ENCODE data around the gene BSND.
A peak's percentile ranks its signal among the peaks of the same experiment; 100 is the strongest.

Gene BSND

GRCh38 chr1:54995835-54996234 lies 2.9 kb upstream of the BSND start:
- TF ChIP-seq, protein P1, sequence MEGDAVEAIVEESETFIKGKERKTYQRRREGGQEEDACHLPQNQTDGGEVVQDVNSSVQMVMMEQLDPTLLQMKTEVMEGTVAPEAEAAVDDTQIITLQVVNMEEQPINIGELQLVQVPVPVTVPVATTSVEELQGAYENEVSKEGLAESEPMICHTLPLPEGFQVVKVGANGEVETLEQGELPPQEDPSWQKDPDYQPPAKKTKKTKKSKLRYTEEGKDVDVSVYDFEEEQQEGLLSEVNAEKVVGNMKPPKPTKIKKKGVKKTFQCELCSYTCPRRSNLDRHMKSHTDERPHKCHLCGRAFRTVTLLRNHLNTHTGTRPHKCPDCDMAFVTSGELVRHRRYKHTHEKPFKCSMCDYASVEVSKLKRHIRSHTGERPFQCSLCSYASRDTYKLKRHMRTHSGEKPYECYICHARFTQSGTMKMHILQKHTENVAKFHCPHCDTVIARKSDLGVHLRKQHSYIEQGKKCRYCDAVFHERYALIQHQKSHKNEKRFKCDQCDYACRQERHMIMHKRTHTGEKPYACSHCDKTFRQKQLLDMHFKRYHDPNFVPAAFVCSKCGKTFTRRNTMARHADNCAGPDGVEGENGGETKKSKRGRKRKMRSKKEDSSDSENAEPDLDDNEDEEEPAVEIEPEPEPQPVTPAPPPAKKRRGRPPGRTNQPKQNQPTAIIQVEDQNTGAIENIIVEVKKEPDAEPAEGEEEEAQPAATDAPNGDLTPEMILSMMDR (conservative IDR thresholded peaks at IDR 0.05; ENCODE audit: control insufficient read depth, insufficient read depth, low read depth, low read length) = no peak
- H3K4me3 ChIP-seq (ENCODE audit: control insufficient read depth, low read depth, low read length) = no peak overlapping the region
- no peak for DNase-seq (ENCODE audit: low read depth)

DNA sequence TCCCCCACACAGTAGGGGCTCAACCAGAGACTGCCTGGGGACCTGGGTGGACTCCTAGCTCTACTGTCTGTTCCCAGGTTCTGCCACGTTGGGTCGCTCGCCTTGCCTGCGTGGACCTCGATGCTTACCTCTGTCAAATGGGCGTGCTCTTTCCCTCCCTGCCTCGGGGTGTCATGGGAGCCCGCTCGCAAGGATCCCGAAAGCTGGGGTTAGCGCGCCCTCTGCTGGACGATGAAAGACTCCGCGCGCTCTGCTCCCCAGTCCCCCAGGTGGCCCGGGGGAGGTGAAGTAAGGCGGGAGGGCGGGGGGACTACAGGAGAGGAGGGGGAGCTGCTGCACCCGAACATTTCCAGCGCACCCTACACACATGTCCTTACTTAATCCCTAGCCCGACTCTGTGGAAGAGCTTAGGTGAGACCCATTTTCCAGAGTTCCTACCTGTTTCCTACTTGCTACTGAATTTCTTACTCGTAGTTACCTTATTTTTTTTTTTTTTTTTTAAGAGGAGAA lies 2.3 kb upstream of the BSND start:
- peak; percentile 62 for DNase-seq (ENCODE audit: low read depth)
- H3K4me3 ChIP-seq (ENCODE audit: control insufficient read depth, low read depth, low read length) = no peak overlapping the region
- TF ChIP-seq, protein P1 (conservative IDR thresholded peaks at IDR 0.05; ENCODE audit: control insufficient read depth, insufficient read depth, low read depth, low read length) = peak; percentile 66

GRCh38 chr1:54996869-54997710 lies 1.6 kb upstream of the BSND start:
- no peak for DNase-seq (ENCODE audit: low read depth)
- TF ChIP-seq, protein P1 (conservative IDR thresholded peaks at IDR 0.05; ENCODE audit: control insufficient read depth, insufficient read depth, low read depth, low read length) = no peak
- H3K4me3 ChIP-seq (ENCODE audit: control insufficient read depth, low read depth, low read length) = no peak overlapping the region

DNA sequence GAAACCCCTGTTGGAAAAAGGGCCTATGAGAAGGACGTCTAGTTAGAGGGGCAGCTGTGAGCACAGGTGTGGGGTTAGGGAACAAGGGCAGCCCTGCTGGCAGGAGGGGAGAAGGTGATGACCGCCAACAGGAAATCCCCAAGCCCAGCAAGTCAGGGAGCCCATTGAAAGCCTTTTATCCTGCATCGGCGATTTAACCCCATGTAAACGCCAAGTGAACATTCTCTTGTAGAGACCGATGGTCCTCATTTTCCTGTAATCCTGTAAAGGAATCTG lies 1.1 kb upstream of the BSND start:
- H3K4me3 ChIP-seq (ENCODE audit: control insufficient read depth, low read depth, low read length) = no peak overlapping the region
- TF ChIP-seq, protein P1 (conservative IDR thresholded peaks at IDR 0.05; ENCODE audit: control insufficient read depth, insufficient read depth, low read depth, low read length) = no peak
- no peak for DNase-seq (ENCODE audit: low read depth)

GRCh38 chr1:54998100-54998499 lies 633 bp upstream of the BSND start:
- DNase-seq (ENCODE audit: low read depth) = no peak
- no peak overlapping the region for H3K4me3 ChIP-seq (ENCODE audit: control insufficient read depth, low read depth, low read length)
- TF ChIP-seq, protein P1 (conservative IDR thresholded peaks at IDR 0.05; ENCODE audit: control insufficient read depth, insufficient read depth, low read depth, low read length) = no peak

DNA sequence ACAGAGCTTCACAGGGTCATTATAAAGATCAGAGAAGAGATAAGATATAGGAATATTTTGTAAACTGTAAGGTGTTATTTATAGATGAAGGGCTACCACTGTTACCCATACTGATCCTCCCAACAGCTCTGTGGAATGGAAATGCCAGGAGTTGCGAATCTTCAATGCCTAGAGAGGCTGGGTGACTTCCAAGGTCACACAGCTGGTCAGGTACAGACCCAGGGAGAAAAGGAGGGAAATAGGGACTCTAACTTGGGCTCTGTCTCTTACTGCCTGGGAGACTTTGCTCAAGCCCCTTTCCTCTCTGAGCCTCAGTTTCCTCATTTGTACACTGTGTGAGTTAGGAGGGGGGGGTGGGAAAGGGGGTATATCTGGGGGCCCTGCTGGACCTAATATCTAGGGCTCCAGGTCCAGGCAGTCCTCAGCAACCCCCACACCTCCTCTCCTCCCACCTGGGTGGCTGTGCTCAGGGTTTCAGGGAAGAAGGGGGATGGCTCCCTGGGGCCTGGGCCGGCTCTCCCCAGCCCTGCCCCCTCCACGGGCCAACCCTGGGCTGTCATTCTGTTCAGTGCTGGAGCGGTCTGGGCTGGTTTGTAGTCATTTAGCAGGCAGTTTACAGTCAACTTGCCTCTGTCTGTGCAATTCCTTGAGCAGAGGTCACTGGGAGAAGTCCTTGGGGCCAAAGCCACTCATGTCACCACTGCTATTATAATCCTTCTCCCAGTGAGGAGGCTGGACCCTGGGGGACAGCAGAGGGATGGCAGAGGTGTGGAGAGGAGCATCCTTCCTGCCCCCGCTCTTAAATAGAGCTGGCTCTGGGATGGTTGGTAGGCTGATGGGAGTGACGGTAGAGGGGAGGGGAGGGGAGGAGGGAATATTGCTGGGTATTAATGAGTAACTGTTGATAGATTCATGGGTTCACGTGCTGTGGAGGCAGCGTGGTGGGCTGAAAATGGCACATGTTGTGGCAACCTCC lies 1.7 kb downstream of the BSND start:
- TF ChIP-seq, protein P1 (conservative IDR thresholded peaks at IDR 0.05; ENCODE audit: control insufficient read depth, insufficient read depth, low read depth, low read length) = no peak
- no peak for DNase-seq (ENCODE audit: low read depth)
- H3K4me3 ChIP-seq (ENCODE audit: control insufficient read depth, low read depth, low read length) = no peak overlapping the region
